Stimulated activated CD4-positive, alpha-beta T cell treated with anti-CD3 and anti-CD28 coated beads, Interleukin-4, amount 100 ng/mL, for 1 hour (primary cell): ENCODE results near the gene BCL11B.
A peak's percentile ranks its signal among the peaks of the same experiment; 100 is the strongest.
"Not testable (repeated sequence)": the region's sequence is repeated elsewhere in the genome, so short reads cannot be mapped to it uniquely, and the experiment has no call there.

Experiments used
- DNase-seq: peaks from one replicate; pipeline ENCODE4 v3.0.0-alpha.2; 2020

BCL11B gene

GRCh38 chr14:99194736-99195135, 77.3 kb downstream of the BCL11B start:
- DNase-seq, result no peak

- no peak for DNase-seq
These were observed 77.9 kb downstream of the BCL11B start for GRCh38 chr14:99194136-99194535.

- DNase-seq, result no peak
These were observed 79.2 kb downstream of the BCL11B start for GRCh38 chr14:99192830-99193229.

- DNase-seq, result no peak
These were observed 79.9 kb downstream of the BCL11B start for GRCh38 chr14:99192028-99192621.

- DNase-seq, result no peak
These were observed 80.5 kb downstream of the BCL11B start for GRCh38 chr14:99191395-99192027.

- DNase-seq, result no peak
These were observed 81.2 kb downstream of the BCL11B start for GRCh38 chr14:99190696-99191394.

GRCh38 chr14:99189201-99189801, 82.7 kb downstream of the BCL11B start:
- no peak for DNase-seq

GRCh38 chr14:99188731-99189191, 83.2 kb downstream of the BCL11B start:
- peak; percentile 59 for DNase-seq

GRCh38 chr14:99187858-99188257, 84.1 kb downstream of the BCL11B start:
- DNase-seq, result no peak

- DNase-seq, result no peak
These were observed 84.9 kb downstream of the BCL11B start for GRCh38 chr14:99186956-99187690.

GRCh38 chr14:99186336-99186735, 85.7 kb downstream of the BCL11B start:
- DNase-seq, result not testable (repeated sequence)

GRCh38 chr14:99185436-99186068, 86.4 kb downstream of the BCL11B start:
- no peak for DNase-seq

GRCh38 chr14:99183716-99184115, 88.3 kb downstream of the BCL11B start:
- DNase-seq, result no peak

GRCh38 chr14:99183311-99183710, 88.7 kb downstream of the BCL11B start:
- no peak for DNase-seq

GRCh38 chr14:99182548-99183250, 89.3 kb downstream of the BCL11B start:
- DNase-seq, result no peak

GRCh38 chr14:99181804-99182520, 90.0 kb downstream of the BCL11B start:
- no peak for DNase-seq

GRCh38 chr14:99181241-99181640, 90.8 kb downstream of the BCL11B start:
- no peak for DNase-seq

GRCh38 chr14:99179946-99180345, 92.1 kb downstream of the BCL11B start:
- no peak for DNase-seq

- no peak for DNase-seq
These were observed 92.5 kb downstream of the BCL11B start for GRCh38 chr14:99179506-99179905.

GRCh38 chr14:99177886-99178835, 93.8 kb downstream of the BCL11B start:
- no peak for DNase-seq
